HG03095 (cell line): ENCODE results near the gene TMEM53.
A peak's percentile ranks its signal among the peaks of the same experiment; 100 is the strongest.

Experiments
- ATAC-seq: cut with Tn5 transposase; IDR thresholded peaks from one replicate; pipeline ENCODE4 v1.9.1; 2021; ENCODE audit warnings: moderate library complexity; ENCODE audit not compliant: unreplicated experiment

TMEM53 gene

GRCh38 chr1:44698138-44698537 is 23.9 kb upstream of the TMEM53 start:
- no peak for ATAC-seq

GRCh38 chr1:44696789-44697345 is 22.6 kb upstream of the TMEM53 start:
- no peak for ATAC-seq

- ATAC-seq, result no peak
Observed at GRCh38 chr1:44696101-44696500, 21.8 kb upstream of the TMEM53 start.

GRCh38 chr1:44695671-44696070 is 21.4 kb upstream of the TMEM53 start:
- no peak for ATAC-seq

GRCh38 chr1:44694863-44695478 is 20.7 kb upstream of the TMEM53 start:
- peak; percentile 70 for ATAC-seq

- ATAC-seq, result no peak
Observed at GRCh38 chr1:44693900-44694299, 19.6 kb upstream of the TMEM53 start.

- ATAC-seq, result no peak
Observed at GRCh38 chr1:44693159-44693558, 18.9 kb upstream of the TMEM53 start.

- no peak for ATAC-seq
Observed at GRCh38 chr1:44689447-44689765, 15.1 kb upstream of the TMEM53 start.

- no peak for ATAC-seq
Observed at GRCh38 chr1:44688760-44689446, 14.6 kb upstream of the TMEM53 start.

- ATAC-seq, result no peak
Observed at GRCh38 chr1:44685881-44686280, 11.6 kb upstream of the TMEM53 start.

GRCh38 chr1:44685218-44685617 is 10.9 kb upstream of the TMEM53 start:
- no peak for ATAC-seq

GRCh38 chr1:44684525-44684924 is 10.2 kb upstream of the TMEM53 start:
- ATAC-seq, result peak; percentile 80

GRCh38 chr1:44682883-44683265 is 8.6 kb upstream of the TMEM53 start:
- ATAC-seq, result no peak

GRCh38 chr1:44681905-44682882 is 7.9 kb upstream of the TMEM53 start:
- ATAC-seq, result no peak

- ATAC-seq, result no peak
Observed at GRCh38 chr1:44679468-44679867, 5.2 kb upstream of the TMEM53 start.

- no peak for ATAC-seq
Observed at GRCh38 chr1:44678626-44679025, 4.3 kb upstream of the TMEM53 start.

GRCh38 chr1:44678120-44678519 is 3.8 kb upstream of the TMEM53 start:
- ATAC-seq, result no peak

- no peak for ATAC-seq
Observed at GRCh38 chr1:44677201-44677766, 3.0 kb upstream of the TMEM53 start.

- no peak for ATAC-seq
Observed at GRCh38 chr1:44676484-44677200, 2.4 kb upstream of the TMEM53 start.

GRCh38 chr1:44675186-44675585 is 905 bp upstream of the TMEM53 start:
- no peak for ATAC-seq
